Kidney capillary endothelial cell (primary cell): ENCODE data around the gene FLYWCH1.
A peak's percentile ranks its signal among the peaks of the same experiment; 100 is the strongest.

ENCODE experiments used
- DNase-seq: peaks from one replicate; pipeline ENCODE4 v3.0.0-alpha.2; 2018; ENCODE audit warnings: low spot score

Gene FLYWCH1

DNA sequence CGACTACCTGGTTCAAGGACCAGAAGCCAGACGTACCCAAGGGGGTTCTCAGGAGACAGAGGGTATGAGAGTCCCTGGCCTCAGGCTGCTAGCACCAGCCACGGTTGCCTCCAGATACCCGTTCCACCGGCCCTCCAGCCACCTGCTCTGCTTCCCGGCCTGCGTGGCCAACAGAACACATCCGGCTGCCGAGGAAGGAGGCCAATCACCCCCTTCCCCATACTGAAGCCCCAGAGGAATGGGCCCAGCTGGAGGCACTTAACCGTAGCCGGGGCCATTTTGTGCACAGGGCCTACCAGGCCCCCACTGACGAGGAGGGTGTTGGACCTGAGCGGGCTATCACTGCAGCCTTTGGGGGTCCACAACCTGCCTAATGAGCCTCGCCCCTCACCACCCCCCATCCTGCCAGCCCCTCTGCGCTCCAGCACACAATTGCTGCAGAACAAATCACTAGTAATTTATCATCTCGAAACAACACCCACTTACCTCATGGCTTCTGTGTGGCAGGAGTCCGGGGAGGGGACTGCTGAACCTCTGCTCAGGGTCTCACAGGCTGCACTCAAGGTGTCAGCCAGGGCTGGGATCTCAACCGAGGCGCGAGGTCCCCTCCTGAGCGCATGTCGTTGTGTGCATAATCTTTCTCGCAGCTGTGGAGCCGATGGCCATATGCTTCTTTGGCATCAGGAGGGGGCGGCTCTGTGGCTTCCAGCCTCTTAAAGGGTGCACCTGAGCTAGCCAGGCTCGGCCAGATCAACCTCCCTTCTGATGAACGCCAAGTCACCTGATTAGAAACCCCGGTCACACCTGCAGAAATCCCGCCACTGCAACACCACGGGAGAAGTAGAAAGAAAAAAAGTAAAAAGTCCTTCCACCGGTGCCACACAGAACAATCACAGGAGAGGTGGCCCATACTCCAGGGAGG is 42.2 kb downstream of the FLYWCH1 start:
- no peak for DNase-seq

- DNase-seq: no peak
Observed at GRCh38 chr16:2954656-2955381, 43.1 kb downstream of the FLYWCH1 start.

- no peak for DNase-seq
Observed at GRCh38 chr16:2955438-2955778, 43.7 kb downstream of the FLYWCH1 start.

- no peak for DNase-seq
Observed at GRCh38 chr16:2955779-2956578, 44.2 kb downstream of the FLYWCH1 start.

DNA sequence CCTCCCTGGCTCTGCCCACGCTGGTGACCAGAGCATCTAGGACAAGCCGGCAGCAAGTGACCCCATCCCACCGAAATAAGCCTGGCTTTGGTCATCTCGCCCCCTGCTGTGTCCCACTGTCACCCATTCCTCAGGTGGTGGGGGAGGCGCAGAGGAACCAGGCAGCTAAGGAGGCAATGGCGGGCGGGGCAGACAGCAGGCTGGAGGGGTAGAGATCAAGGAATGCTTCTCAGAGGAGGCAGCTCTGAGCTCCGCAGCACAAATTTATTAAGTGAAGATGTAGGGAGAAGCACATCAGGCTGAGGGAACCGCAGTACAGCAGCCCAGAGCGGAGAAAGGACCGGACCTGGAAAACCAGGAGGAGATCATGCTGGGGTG is 44.8 kb downstream of the FLYWCH1 start:
- DNase-seq: no peak

DNA sequence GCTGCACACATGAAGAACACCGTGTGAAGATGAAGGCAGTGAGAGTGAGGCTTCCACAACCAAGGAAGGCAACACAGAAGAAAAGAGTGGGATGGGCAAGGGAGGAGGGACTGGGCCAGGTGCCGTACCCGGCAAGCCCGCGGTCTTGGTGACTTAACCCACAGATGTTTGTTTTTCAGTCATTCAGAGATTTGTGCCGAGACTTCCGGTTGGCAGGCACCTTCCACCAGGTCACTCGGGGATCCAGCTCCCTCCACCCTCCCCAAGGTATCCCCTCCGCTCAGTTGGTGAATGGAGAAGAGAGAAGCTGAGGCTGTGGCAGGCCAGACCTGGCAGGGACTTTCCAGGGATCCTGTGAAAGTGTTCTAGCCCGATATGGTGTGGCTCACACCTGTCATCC is 47.5 kb downstream of the FLYWCH1 start:
- no peak for DNase-seq

DNA sequence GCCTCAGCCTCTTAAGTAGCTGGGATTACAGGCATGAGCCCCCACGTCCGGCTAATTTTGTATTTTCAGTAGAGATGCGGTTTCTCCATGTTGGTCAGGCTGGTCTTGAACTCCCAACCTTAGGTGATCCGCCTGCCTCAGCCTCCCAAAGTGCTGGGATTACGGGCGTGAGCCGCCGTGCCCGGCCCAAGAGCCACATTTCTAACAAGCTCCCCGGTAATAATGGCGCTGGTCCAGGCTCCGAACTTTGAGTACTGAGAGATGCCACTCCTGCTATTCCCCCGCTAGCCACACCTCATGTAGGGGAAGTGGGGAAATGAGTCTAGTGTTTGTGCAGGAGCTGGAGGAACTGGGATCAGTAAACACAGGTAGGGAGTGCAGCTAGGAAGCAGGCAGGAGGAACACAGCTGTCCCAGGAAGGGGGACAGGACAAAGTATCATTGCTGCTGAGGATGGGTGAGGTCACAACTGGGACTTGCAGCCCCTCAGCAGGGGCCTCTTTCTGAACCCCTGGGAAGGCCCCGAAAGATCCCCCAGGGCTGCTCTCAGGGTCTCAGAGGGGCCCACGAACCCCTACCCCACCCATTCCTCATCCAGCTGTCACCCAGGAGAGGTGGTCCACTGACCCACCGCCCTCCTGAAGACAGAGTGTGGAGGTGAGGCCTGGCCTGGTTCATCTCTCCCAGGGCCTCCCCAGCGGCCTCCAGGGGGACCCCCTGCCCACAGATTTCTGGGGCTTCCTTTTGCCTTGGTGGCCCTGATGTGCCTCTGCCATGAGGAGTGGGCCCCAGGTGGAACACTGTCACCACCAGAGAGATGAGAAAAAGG is 48.7 kb downstream of the FLYWCH1 start:
- no peak for DNase-seq

- no peak for DNase-seq
Observed at GRCh38 chr16:2962334-2963073, 50.8 kb downstream of the FLYWCH1 start.

DNA sequence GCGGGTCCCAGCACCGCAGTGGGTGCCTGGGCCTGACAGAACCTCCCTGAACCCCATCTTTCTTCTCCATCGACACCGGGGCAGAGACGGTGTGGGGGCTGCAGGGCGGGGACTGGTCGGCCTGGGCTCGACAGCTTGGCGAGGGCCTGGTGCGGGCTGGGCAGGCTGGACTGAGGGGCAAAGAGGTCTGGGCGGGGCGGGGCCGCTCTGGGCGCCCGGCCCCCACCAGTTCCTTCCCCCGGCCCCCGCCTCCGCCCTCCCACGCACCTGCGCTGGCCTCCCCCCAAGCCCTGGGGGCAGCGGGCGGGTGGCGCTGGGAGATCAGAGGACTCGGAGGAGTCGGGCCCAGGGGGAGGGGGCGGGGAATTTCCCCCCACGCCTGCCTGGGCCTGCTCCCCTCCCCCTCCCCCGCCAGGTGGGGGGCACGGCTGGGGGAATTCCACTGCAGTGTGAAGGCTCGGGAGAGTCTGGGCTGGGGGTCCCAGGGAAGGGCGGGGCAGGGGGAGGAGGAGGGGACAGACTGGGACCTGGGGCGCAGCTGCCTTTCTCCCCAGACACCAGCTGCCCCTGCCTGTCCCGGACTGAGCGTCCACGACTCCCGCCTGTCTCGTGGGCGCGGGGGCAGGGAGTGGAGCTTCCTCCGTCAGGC is 51.5 kb downstream of the FLYWCH1 start:
- DNase-seq: no peak

DNA sequence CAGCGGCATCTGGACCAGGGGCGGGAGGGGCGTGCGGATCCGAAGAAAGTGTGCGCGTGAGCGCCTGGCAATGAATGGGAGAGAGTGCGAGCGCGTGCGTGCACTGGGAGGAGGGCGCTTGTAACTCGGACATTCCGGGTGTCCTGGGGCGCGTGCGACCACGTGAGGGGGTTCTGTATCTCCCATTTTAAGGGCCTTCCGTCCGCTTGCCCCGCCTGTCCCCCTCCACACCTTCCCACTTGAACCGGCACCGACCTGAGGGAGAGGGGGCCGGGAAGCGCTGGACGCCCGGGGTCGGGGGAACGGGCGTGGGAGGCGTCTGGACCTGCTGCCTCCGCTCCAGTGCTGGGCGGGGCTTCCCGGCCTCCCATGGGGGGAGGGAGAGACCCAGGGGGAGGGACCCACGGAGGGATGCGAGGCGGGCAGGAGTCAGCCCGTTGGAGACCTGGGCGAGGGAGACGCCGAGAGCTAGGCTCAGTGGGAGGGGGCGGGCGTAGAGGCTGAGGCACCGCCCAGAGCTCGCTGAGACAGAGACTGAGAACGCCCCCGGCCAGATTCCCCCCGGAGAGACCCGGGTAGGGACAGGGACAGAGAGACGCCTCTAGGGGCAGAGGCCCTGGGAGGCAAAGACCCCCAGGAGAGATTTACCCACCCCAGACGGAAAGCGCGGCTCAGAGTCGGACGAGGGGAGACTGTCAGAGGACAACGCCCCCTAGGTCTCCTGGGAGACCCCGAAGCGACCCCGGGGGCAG is 52.2 kb downstream of the FLYWCH1 start, which contains the start of gene KREMEN2:
KREMEN2 (plus strand) TSS at position 553 of the 752 bp plus-strand sequence. CDS start 246 bp downstream, outside the sequence.
- DNase-seq: no peak

DNA sequence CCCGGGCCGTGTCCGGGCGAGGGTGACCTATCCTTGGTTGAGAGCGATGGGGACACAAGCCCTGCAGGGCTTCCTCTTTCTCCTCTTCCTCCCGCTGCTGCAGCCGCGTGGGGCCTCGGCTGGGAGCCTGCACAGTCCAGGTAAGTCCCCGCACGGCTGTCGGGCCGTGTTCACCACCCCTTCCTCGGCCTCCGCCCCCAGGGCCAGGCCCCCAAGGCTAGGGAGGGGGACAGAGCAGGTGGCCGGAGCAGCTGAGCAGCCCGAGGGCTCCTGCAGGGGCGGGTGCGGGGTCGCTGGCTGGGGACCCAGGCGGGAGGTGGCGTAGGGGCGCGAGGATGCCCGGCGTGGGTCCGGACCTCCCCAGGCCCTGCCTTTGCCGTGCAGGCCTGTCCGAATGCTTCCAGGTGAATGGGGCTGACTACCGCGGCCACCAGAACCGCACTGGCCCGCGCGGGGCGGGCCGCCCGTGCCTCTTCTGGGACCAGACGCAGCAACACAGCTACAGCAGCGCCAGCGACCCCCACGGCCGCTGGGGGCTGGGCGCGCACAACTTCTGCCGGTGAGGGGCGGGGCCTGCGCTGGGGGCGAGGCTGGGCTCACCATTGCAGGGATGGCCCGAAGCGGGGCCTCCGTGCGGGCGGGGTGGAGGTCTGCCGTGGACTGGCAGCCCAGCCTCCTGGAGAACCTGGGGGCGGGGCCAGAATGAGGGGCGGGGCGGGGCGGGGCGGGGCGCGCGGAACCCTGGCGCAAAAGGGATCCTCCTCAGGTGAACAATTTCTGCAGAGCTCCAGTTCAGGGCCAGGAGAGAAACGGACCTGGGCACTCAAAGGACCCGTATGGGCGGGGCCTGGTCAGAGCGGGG is 53.0 kb downstream of the FLYWCH1 start:
- DNase-seq: no peak

GRCh38 chr16:2966043-2966807 is 54.5 kb downstream of the FLYWCH1 start:
- no peak for DNase-seq

- DNase-seq: no peak
Observed at GRCh38 chr16:2966808-2967191, 55.1 kb downstream of the FLYWCH1 start.

DNA sequence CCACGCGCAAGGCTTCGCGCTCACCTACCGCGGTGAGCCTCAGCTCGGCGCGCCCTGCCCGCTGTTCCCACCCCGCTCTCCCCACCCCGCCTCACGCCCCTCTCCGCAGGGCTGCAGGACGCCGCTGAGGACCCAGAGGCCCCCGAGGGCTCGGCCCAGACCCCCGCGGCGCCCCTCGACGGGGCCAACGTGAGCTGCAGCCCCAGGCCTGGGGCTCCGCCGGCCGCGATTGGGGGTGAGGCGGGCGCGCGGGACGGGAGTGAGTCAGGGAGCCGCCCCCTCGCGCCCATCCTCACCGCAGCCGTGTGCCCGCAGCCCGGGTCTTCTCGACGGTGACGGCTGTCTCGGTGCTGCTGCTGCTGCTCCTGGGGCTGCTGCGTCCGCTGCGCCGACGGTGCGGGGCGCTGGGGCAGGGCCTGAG is 55.5 kb downstream of the FLYWCH1 start:
- DNase-seq: no peak

- no peak for DNase-seq
Observed at GRCh38 chr16:2967721-2968161, 56.0 kb downstream of the FLYWCH1 start.

- DNase-seq: no peak
Observed at GRCh38 chr16:2968368-2968737, 56.6 kb downstream of the FLYWCH1 start.

GRCh38 chr16:2968738-2969544 is 57.2 kb downstream of the FLYWCH1 start, which contains the start of gene PAQR4:
PAQR4 (plus strand) TSS chr16:2969348; CDS start chr16:2969675, 327 bp downstream.
- DNase-seq: peak; percentile 91
